Stimulated activated naive CD8-positive, alpha-beta T cell treated with anti-CD3 and anti-CD28 coated beads, Interleukin-15, Interleukin-2, amounts not matched to agents 100 ng/mL and 50 ng/mL, for 24 hours (primary cell): ENCODE results near the gene LRP8.
A peak's percentile ranks its signal among the peaks of the same experiment; 100 is the strongest.

Experiments used
- H3K27ac Mint-ChIP-seq: one replicate; pipeline ENCODE4 v1.8.0; 2021; ENCODE audit warnings: mild to moderate bottlenecking, mixed read lengths
- H3K27me3 Mint-ChIP-seq: one replicate; pipeline ENCODE4 v1.8.0; 2021; ENCODE audit warnings: mixed read lengths
- H3K36me3 Mint-ChIP-seq: one replicate; pipeline ENCODE4 v1.8.0; 2021; ENCODE audit warnings: low read depth, mixed read lengths
- H3K4me1 Mint-ChIP-seq: one replicate; pipeline ENCODE4 v1.8.0; 2021; ENCODE audit warnings: low read depth, mixed read lengths
- H3K4me3 Mint-ChIP-seq: one replicate; pipeline ENCODE4 v1.8.0; 2021; ENCODE audit warnings: mild to moderate bottlenecking, mixed read lengths
- H3K9me3 Mint-ChIP-seq: one replicate; pipeline ENCODE4 v1.8.0; 2021; ENCODE audit warnings: mixed read lengths

The LRP8 gene

DNA sequence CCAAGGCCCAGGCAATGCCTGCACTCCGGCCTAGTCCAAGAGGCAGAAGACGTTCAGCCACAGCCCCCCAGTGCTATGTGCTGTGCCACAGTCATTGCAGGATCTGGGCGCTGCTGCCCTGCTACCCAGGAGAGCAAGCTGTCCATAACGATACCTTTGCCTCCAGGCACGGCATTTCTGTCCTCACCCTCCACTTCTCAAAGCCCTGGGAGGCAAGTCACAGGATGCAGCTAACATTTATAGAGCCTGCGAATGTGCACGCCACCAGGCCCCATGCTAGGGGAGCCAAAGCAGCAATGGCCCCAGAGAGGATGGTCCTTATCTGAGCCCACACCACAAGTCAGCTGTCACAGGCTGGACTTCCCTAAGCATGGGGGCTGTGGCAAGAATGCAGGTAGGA lies 13.8 kb downstream of the LRP8 start:
- peaks cover 41% of the 10 kb centered on the region for H3K36me3 Mint-ChIP-seq

GRCh38 chr1:53313556-53313955 lies 14.3 kb downstream of the LRP8 start:
- Mint-ChIP-seq H3K36me3 (peaks cover 40% of the 10 kb centered on the region), H3K4me1 (peaks cover 10% of the 10 kb centered on the region), H3K4me3 (no peak overlapping the region), H3K9me3 (no peaks in the 10 kb centered on the region), H3K27ac (no peak overlapping the region), H3K27me3 (no peaks in the 10 kb centered on the region)

More for the DNA sequence above, 13.8 kb downstream of the LRP8 start:
- no peaks in the 10 kb centered on the region for H3K27me3 Mint-ChIP-seq
- H3K4me1 Mint-ChIP-seq = peaks cover 10% of the 10 kb centered on the region
- H3K27ac Mint-ChIP-seq = no peak overlapping the region
- H3K4me3 Mint-ChIP-seq = no peak overlapping the region
- no peaks in the 10 kb centered on the region for H3K9me3 Mint-ChIP-seq

DNA sequence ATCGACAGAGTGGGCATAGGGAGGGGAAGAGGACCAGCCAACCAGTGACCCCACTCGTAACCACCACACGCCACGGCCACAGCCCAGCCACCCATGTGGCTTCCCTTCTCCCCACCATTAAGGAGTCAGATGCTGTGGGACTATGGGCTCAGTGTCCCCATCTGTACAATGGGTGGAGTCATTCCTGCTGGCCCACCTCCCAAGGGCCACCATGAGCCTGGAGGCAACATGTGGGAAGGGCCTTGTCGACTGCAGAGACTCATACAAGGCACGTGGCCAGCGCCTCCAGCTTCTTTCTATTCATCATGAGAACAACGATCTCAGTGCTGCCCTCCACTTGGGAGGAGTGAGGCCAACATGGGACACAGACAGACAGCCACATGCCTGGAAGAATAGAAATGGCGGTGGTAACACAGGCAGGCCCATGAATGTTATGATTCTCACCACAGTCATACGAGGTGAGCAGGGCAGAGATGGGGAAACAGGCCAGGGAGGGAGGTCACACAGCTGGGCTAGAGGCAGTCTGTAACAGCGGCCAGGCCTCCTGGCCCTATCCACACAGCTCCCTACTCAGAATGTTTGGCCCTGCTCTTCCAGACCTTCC lies 16.1 kb downstream of the LRP8 start:
- Mint-ChIP-seq H3K27ac (no peak overlapping the region), H3K36me3 (peaks cover 29% of the 10 kb centered on the region), H3K9me3 (no peaks in the 10 kb centered on the region), H3K4me1 (peaks cover 11% of the 10 kb centered on the region), H3K27me3 (no peaks in the 10 kb centered on the region), H3K4me3 (no peak overlapping the region)

GRCh38 chr1:53310847-53311681 lies 16.8 kb downstream of the LRP8 start:
- no peaks in the 10 kb centered on the region for H3K27me3 Mint-ChIP-seq
- H3K36me3 Mint-ChIP-seq = peaks cover 30% of the 10 kb centered on the region
- H3K9me3 Mint-ChIP-seq = no peaks in the 10 kb centered on the region
- H3K4me3 Mint-ChIP-seq = no peak overlapping the region
- H3K4me1 Mint-ChIP-seq = peaks cover 9% of the 10 kb centered on the region
- H3K27ac Mint-ChIP-seq = no peak overlapping the region

DNA sequence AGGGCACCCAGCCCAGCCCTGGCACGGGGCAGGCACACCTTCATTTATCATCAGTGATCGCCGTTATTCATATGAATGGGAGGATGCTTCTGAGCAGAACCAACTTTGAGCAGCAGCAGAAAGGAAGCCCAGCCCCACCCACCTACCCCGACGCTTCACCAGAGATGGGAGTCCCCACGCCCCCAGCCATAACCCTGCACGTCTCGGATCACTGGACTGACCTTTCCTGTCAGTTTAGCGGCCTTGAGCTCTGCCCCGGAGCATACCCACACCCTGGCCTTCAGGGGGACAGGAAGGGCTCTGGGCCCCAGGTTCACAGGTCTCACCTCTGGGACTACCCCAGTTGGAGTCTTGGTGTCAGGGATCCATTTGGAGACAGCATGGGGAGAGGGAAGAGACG lies 18.1 kb downstream of the LRP8 start:
- no peak overlapping the region for H3K27ac Mint-ChIP-seq
- H3K4me1 Mint-ChIP-seq = peaks cover 9% of the 10 kb centered on the region
- H3K36me3 Mint-ChIP-seq = peaks cover 30% of the 10 kb centered on the region
- no peaks in the 10 kb centered on the region for H3K27me3 Mint-ChIP-seq
- no peaks in the 10 kb centered on the region for H3K9me3 Mint-ChIP-seq
- no peak overlapping the region for H3K4me3 Mint-ChIP-seq

DNA sequence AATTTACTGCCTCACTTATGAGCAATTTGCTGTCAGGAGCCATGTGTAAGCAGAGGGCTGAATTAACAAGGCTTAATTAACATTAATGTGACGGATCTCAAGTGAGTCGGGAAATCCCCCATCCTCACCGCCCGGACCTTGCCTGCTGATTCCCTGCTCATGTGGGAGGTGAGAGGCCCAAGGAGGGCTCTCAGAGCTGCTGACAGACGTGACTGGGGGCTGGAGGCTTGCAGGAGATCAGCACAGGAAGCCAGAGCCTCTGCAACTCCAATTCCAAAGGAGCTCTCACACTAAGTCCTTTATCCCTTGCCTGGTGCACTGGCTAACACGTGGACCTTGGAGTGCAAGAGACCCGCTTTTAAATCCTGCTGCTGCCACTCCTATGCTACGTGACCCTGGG lies 19.4 kb downstream of the LRP8 start:
- Mint-ChIP-seq H3K27me3 (no peaks in the 10 kb centered on the region), H3K27ac (peak overlapping the region; percentile 16), H3K9me3 (no peaks in the 10 kb centered on the region), H3K4me1 (peaks cover 9% of the 10 kb centered on the region), H3K4me3 (no peak overlapping the region), H3K36me3 (peaks cover 22% of the 10 kb centered on the region)

- no peaks in the 10 kb centered on the region for H3K9me3 Mint-ChIP-seq
- no peaks in the 10 kb centered on the region for H3K27me3 Mint-ChIP-seq
- peaks cover 8% of the 10 kb centered on the region for H3K4me1 Mint-ChIP-seq
- H3K27ac Mint-ChIP-seq = peak overlapping the region; percentile 23
- no peak overlapping the region for H3K4me3 Mint-ChIP-seq
- H3K36me3 Mint-ChIP-seq = peaks cover 17% of the 10 kb centered on the region
Observed at GRCh38 chr1:53307037-53307436, 20.8 kb downstream of the LRP8 start.

DNA sequence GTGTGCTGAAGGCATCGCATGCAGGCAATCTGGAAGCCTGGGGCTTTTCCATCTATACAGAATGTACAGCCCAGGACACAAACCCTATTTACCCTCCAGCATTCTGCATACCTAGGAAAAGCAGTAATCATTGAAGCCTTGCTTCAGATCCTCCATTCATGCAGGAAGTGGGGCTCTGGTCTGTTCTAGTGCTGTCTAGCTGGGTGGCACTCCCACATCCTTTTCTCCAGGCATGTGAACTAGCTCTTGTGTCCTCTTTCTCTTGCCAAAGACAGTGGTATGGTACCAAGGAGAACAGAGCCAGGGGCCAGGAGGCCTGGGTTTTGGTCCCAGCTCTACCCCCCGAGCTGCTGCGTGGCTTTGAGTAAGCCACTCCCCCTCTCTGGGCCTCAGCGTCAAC lies 21.7 kb downstream of the LRP8 start:
- Mint-ChIP-seq H3K36me3 (peaks cover 16% of the 10 kb centered on the region), H3K9me3 (no peaks in the 10 kb centered on the region), H3K4me3 (no peak overlapping the region), H3K4me1 (peaks cover 3% of the 10 kb centered on the region), H3K27ac (no peak overlapping the region), H3K27me3 (no peaks in the 10 kb centered on the region)

DNA sequence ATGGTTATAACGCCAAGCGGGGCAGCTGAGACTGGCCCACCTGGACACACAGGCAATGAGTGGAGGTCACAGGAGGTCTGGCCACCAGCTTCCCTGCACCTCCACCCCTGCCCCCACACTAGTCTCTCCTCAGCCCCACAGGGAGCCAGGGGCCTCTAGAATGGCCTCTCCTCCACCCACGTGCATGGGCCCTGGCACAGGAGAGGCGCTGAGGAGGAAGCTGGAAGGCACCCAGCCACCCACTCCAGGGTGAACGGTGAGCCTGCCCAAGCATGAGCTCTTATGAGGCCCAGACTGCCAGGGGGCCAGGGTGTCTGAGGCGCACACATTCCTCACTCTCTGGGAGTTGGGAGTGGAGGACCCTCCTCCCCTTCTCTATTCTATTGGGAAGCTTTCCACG lies 22.2 kb downstream of the LRP8 start:
- no peak overlapping the region for H3K4me3 Mint-ChIP-seq
- H3K9me3 Mint-ChIP-seq = no peaks in the 10 kb centered on the region
- H3K4me1 Mint-ChIP-seq = peaks cover 3% of the 10 kb centered on the region
- H3K27ac Mint-ChIP-seq = no peak overlapping the region
- H3K36me3 Mint-ChIP-seq = peaks cover 15% of the 10 kb centered on the region
- H3K27me3 Mint-ChIP-seq = no peaks in the 10 kb centered on the region

- Mint-ChIP-seq H3K27ac (no peak overlapping the region), H3K4me3 (no peak overlapping the region), H3K27me3 (no peaks in the 10 kb centered on the region), H3K4me1 (peaks cover 6% of the 10 kb centered on the region), H3K9me3 (no peaks in the 10 kb centered on the region), H3K36me3 (peaks cover 12% of the 10 kb centered on the region)
Observed at GRCh38 chr1:53304527-53304926, 23.3 kb downstream of the LRP8 start.

DNA sequence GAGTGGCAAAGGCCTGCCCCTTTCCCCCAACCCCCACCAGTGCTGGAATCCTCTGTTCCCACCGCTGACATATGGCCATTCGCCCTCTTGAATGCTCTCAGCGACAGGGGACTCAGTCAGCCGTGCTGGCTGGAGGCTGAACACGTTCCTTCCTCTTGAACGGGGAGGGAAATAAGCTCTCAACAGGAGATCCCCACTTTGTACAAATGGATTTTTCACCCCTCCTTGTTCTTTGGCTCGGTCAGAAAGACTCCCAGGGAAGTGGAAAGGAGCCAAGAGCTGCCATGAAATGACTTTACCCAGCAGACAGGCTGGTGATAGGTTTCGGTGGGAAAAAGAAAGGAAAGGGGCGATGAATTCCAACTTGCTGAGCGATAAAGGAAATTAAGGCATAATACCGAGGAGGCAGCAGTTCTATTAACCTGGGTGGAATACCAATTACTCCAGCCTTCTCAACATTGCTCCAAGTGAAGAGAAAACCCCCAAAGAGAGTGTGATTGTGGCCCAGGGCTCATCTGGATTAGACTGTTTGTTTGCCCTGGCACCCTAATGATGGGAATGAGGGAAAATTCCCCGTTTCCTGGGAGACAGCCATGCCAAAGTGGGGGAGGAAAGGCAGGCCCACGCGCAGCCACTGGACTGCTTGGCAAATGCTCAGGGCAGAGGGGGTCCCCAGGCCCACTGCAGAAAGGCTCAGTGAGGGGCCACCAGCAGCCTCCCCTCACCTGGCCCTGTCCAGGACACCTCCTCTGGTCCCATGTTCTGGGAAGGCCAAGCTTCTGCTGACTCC lies 23.9 kb downstream of the LRP8 start:
- Mint-ChIP-seq H3K27ac (no peak overlapping the region), H3K4me3 (no peak overlapping the region), H3K36me3 (peaks cover 12% of the 10 kb centered on the region), H3K4me1 (peaks cover 6% of the 10 kb centered on the region), H3K27me3 (no peaks in the 10 kb centered on the region), H3K9me3 (no peaks in the 10 kb centered on the region)

DNA sequence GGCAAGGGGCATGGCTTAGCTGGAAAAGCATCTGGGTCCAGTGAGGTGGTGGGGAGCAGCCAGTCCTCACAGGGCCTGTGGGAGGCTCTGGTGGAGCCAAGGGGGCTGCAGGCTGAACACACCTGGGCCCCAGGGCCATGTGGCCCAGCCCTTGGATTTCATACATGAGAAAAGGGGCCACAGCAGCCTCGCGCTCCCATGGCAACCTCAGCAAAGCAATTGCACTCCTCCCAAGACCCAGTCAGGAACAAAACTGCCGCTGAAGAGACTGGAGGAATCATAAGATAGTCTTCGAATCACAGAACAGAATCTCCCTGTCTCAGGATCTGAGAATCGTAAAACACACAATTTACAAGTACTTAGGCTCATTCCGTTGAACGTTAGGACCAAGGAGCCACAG lies 24.6 kb downstream of the LRP8 start:
- Mint-ChIP-seq H3K4me1 (peaks cover 6% of the 10 kb centered on the region), H3K36me3 (peaks cover 12% of the 10 kb centered on the region), H3K9me3 (no peaks in the 10 kb centered on the region), H3K27me3 (no peaks in the 10 kb centered on the region), H3K27ac (no peak overlapping the region), H3K4me3 (no peak overlapping the region)

- Mint-ChIP-seq H3K9me3 (no peaks in the 10 kb centered on the region), H3K4me1 (peaks cover 14% of the 10 kb centered on the region), H3K36me3 (peaks cover 6% of the 10 kb centered on the region), H3K27ac (no peak overlapping the region), H3K27me3 (no peaks in the 10 kb centered on the region), H3K4me3 (no peak overlapping the region)
Observed at GRCh38 chr1:53299233-53299632, 28.6 kb downstream of the LRP8 start.

GRCh38 chr1:53298045-53298637 lies 29.7 kb downstream of the LRP8 start:
- Mint-ChIP-seq H3K4me3 (no peak overlapping the region), H3K27ac (no peak overlapping the region), H3K27me3 (no peaks in the 10 kb centered on the region), H3K36me3 (peaks cover 6% of the 10 kb centered on the region), H3K9me3 (no peaks in the 10 kb centered on the region), H3K4me1 (peaks cover 25% of the 10 kb centered on the region)

DNA sequence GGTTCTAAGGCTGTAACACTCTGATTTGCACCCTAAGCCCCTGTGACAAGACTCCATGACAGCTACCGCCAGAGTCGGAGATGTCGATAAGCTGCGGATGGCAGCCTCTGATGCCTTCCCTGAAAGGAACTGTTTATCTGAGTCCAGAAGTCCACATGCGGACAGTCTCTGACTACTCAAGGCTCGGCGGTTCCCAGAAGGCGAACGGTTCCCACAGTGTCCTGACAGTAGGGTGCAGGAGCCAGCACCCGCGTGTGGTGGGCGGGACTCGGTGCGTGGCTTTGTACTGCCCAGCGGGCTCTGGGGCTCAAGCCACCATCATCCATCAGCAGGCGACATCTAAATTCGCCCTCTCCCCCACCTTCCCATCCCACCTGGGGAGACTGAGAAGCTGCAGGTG lies 30.7 kb downstream of the LRP8 start:
- H3K36me3 Mint-ChIP-seq = peaks cover 6% of the 10 kb centered on the region
- peaks cover 32% of the 10 kb centered on the region for H3K4me1 Mint-ChIP-seq
- no peaks in the 10 kb centered on the region for H3K9me3 Mint-ChIP-seq
- no peak overlapping the region for H3K4me3 Mint-ChIP-seq
- H3K27me3 Mint-ChIP-seq = no peaks in the 10 kb centered on the region
- no peak overlapping the region for H3K27ac Mint-ChIP-seq
